ENCODE data around the gene CPXM2.

CPXM2 gene

GRCh38 chr10:123726381-123726780, 165.2 kb downstream of the CPXM2 start:
- no peak for TF ChIP-seq CTCF (conservative IDR thresholded peaks at IDR 0.05; ENCODE audit: low read depth, low read length)
- no peak overlapping the region for H3K4me2 ChIP-seq
- no peaks in the 10 kb centered on the region for H3K79me2 ChIP-seq (ENCODE audit: insufficient read depth, low read depth)
- no peak overlapping the region for H3K4me3 ChIP-seq (IDR thresholded peaks at IDR 0.05; ENCODE audit: insufficient read depth, low read depth, low read length)
- no peak overlapping the region for H3K9ac ChIP-seq
- H2AFZ ChIP-seq (ENCODE audit: low read depth) = no peak overlapping the region
- H3K36me3 ChIP-seq (ENCODE audit: insufficient read depth) = no peaks in the 10 kb centered on the region
- no peaks in the 10 kb centered on the region for H3K27me3 ChIP-seq (ENCODE audit: insufficient read depth, low read depth)
- H3K4me1 ChIP-seq (ENCODE audit: low read depth, poor library complexity, severe bottlenecking) = no peaks in the 10 kb centered on the region
- no peaks in the 10 kb centered on the region for H4K20me1 ChIP-seq (ENCODE audit: insufficient read depth)
- H3K27ac ChIP-seq = no peak overlapping the region

- Histone ChIP-seq H3K79me2 (ENCODE audit: insufficient read depth, low read depth) (no peaks in the 10 kb centered on the region), H3K9ac (no peak overlapping the region), H3K4me1 (ENCODE audit: low read depth, poor library complexity, severe bottlenecking) (no peaks in the 10 kb centered on the region), H2AFZ (ENCODE audit: low read depth) (no peak overlapping the region), H3K4me2 (no peak overlapping the region), H3K36me3 (ENCODE audit: insufficient read depth) (no peaks in the 10 kb centered on the region), H3K27me3 (ENCODE audit: insufficient read depth, low read depth) (no peaks in the 10 kb centered on the region), H4K20me1 (ENCODE audit: insufficient read depth) (no peaks in the 10 kb centered on the region), H3K4me3 (IDR thresholded peaks at IDR 0.05; ENCODE audit: insufficient read depth, low read depth, low read length) (no peak overlapping the region), H3K27ac (no peak overlapping the region)
- TF ChIP-seq CTCF (conservative IDR thresholded peaks at IDR 0.05; ENCODE audit: low read depth, low read length) = no peak
Observed at GRCh38 chr10:123724747-123725146, 166.9 kb downstream of the CPXM2 start.

DNA sequence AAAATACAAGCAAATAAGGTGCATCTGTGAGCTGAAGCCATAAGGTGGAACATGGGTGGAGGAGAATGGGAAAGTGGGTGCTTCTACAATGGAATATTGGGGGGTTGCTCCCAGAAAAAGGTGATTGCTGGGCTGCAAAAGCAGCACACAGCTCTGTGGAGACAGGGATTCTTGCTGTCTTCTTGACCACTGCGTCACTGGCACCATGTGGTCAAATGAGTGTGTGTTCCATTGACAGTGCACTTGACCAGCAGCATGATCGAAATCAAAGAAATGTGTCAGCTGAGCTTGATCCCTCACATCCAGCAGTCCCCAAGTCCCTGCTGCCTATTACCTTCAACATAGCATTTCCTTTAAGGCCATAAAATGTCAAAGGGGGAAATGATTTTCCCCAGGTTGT, 169.3 kb downstream of the CPXM2 start:
- H4K20me1 ChIP-seq (ENCODE audit: insufficient read depth) = no peaks in the 10 kb centered on the region
- no peaks in the 10 kb centered on the region for H3K27me3 ChIP-seq (ENCODE audit: insufficient read depth, low read depth)
- H2AFZ ChIP-seq (ENCODE audit: low read depth) = no peak overlapping the region
- H3K4me3 ChIP-seq (IDR thresholded peaks at IDR 0.05; ENCODE audit: insufficient read depth, low read depth, low read length) = no peak overlapping the region
- no peak for TF ChIP-seq CTCF (conservative IDR thresholded peaks at IDR 0.05; ENCODE audit: low read depth, low read length)
- no peaks in the 10 kb centered on the region for H3K36me3 ChIP-seq (ENCODE audit: insufficient read depth)
- no peak overlapping the region for H3K27ac ChIP-seq
- H3K79me2 ChIP-seq (ENCODE audit: insufficient read depth, low read depth) = no peaks in the 10 kb centered on the region
- no peak overlapping the region for H3K9ac ChIP-seq
- no peaks in the 10 kb centered on the region for H3K4me1 ChIP-seq (ENCODE audit: low read depth, poor library complexity, severe bottlenecking)
- H3K4me2 ChIP-seq = no peak overlapping the region

DNA sequence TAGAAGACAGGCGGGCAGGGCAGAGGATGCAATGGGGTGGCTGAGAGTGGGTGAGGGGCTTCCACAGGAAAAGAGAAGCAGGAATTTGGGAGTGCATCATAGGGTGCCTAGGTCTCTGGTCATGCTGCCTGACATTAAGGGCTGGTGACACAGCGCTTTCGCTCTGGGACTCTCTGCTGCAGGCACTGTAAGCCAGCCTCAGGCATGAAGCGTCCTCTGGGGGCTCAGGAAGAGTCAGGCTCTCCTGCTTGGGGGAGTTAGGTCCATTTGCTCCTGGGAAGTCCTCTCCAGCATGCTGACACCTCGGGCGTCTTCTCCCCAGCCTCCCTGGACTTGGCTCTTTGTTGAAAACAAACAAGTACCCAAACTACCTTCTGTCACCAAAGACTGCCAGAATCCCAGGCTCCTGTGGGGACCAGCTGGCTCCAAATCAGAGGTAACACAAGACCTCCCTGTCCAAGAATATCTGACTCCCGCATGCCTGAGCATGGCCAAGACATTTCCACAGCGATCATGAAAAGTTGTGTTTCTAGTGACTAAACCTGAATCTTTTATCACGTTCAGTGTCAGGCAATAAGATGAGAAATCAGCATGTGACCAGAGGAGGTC, 170.1 kb downstream of the CPXM2 start:
- TF ChIP-seq CTCF (conservative IDR thresholded peaks at IDR 0.05; ENCODE audit: low read depth, low read length) = no peak
- no peaks in the 10 kb centered on the region for H3K79me2 ChIP-seq (ENCODE audit: insufficient read depth, low read depth)
- H3K4me2 ChIP-seq = no peak overlapping the region
- no peak overlapping the region for H3K9ac ChIP-seq
- no peak overlapping the region for H3K27ac ChIP-seq
- no peaks in the 10 kb centered on the region for H4K20me1 ChIP-seq (ENCODE audit: insufficient read depth)
- H3K27me3 ChIP-seq (ENCODE audit: insufficient read depth, low read depth) = no peaks in the 10 kb centered on the region
- no peak overlapping the region for H2AFZ ChIP-seq (ENCODE audit: low read depth)
- no peaks in the 10 kb centered on the region for H3K36me3 ChIP-seq (ENCODE audit: insufficient read depth)
- H3K4me1 ChIP-seq (ENCODE audit: low read depth, poor library complexity, severe bottlenecking) = no peaks in the 10 kb centered on the region
- H3K4me3 ChIP-seq (IDR thresholded peaks at IDR 0.05; ENCODE audit: insufficient read depth, low read depth, low read length) = no peak overlapping the region

All from KMS-11 (cell line).